ENCODE results near the gene HSD11B2.

HSD11B2 gene

GRCh38 chr16:67426022-67426421 is 4.9 kb upstream of the HSD11B2 start:
- Histone ChIP-seq H3K36me3 (no peaks in the 10 kb centered on the region), H3K27me3 (peaks cover 81% of the 10 kb centered on the region), H3K9me3 (no peaks in the 10 kb centered on the region), H3K27ac (no peak overlapping the region), H3K4me1 (ENCODE audit: control insufficient read depth in 1 of 2, insufficient read depth in 1 of 2, low read depth in 1 of 2, low read length in 1 of 2) (peaks cover 6 to 12% of the 10 kb centered on the region in 2 experiments), H3K4me3 (ENCODE audit: low read depth in 1 of 2, low read length in 1 of 2) (no peak overlapping the region)
- no peak for TF ChIP-seq CTCF (IDR thresholded peaks at IDR 0.05)

GRCh38 chr16:67426950-67427349 is 4.0 kb upstream of the HSD11B2 start:
- H3K36me3 ChIP-seq, result no peaks in the 10 kb centered on the region
- no peak overlapping the region for H3K4me3 ChIP-seq (ENCODE audit: low read depth in 1 of 2, low read length in 1 of 2)
- H3K27me3 ChIP-seq, result peaks cover 90% of the 10 kb centered on the region
- H3K9me3 ChIP-seq, result no peaks in the 10 kb centered on the region
- no peak overlapping the region for H3K27ac ChIP-seq
- no peak for TF ChIP-seq CTCF (IDR thresholded peaks at IDR 0.05)
- H3K4me1 ChIP-seq (ENCODE audit: control insufficient read depth in 1 of 2, insufficient read depth in 1 of 2, low read depth in 1 of 2, low read length in 1 of 2), result peaks cover 14 to 19% of the 10 kb centered on the region in 2 experiments

- Histone ChIP-seq H3K9me3 (no peaks in the 10 kb centered on the region), H3K36me3 (no peaks in the 10 kb centered on the region), H3K27ac (no peak overlapping the region), H3K27me3 (peaks cover 96% of the 10 kb centered on the region), H3K4me1 (ENCODE audit: control insufficient read depth in 1 of 2, insufficient read depth in 1 of 2, low read depth in 1 of 2, low read length in 1 of 2) (peaks cover 15 to 21% of the 10 kb centered on the region in 2 experiments), H3K4me3 (ENCODE audit: low read depth in 1 of 2, low read length in 1 of 2) (no peak overlapping the region)
- peak; percentile 57 for TF ChIP-seq CTCF (IDR thresholded peaks at IDR 0.05)
Observed at GRCh38 chr16:67428146-67428731, 2.7 kb upstream of the HSD11B2 start.

- H3K4me3 ChIP-seq (ENCODE audit: low read depth in 1 of 2, low read length in 1 of 2), result no peak overlapping the region
- H3K27ac ChIP-seq, result no peak overlapping the region
- TF ChIP-seq CTCF (IDR thresholded peaks at IDR 0.05), result no peak
- peaks cover 93% of the 10 kb centered on the region for H3K27me3 ChIP-seq
- H3K36me3 ChIP-seq, result peaks cover 7% of the 10 kb centered on the region
- H3K4me1 ChIP-seq (ENCODE audit: control insufficient read depth in 1 of 2, insufficient read depth in 1 of 2, low read depth in 1 of 2, low read length in 1 of 2), result peaks cover 15 to 21% of the 10 kb centered on the region in 2 experiments
- no peaks in the 10 kb centered on the region for H3K9me3 ChIP-seq
Observed at GRCh38 chr16:67429053-67429798, 1.7 kb upstream of the HSD11B2 start.

GRCh38 chr16:67429799-67430503 is 970 bp upstream of the HSD11B2 start:
- H3K27ac ChIP-seq, result no peak overlapping the region
- H3K4me3 ChIP-seq (ENCODE audit: low read depth in 1 of 2, low read length in 1 of 2), result peak overlapping the region; percentile 49 to 75
- H3K27me3 ChIP-seq, result peaks cover 86% of the 10 kb centered on the region
- no peaks in the 10 kb centered on the region for H3K9me3 ChIP-seq
- H3K4me1 ChIP-seq (ENCODE audit: control insufficient read depth in 1 of 2, insufficient read depth in 1 of 2, low read depth in 1 of 2, low read length in 1 of 2), result peaks cover 15 to 21% of the 10 kb centered on the region in 2 experiments
- no peak for TF ChIP-seq CTCF (IDR thresholded peaks at IDR 0.05)
- peaks cover 7% of the 10 kb centered on the region for H3K36me3 ChIP-seq

Measured in neutrophil (primary cell).